Measurements from ENCODE around the gene SLC35A2.
A peak's percentile ranks its signal among the peaks of the same experiment; 100 is the strongest.

Gene SLC35A2

DNA sequence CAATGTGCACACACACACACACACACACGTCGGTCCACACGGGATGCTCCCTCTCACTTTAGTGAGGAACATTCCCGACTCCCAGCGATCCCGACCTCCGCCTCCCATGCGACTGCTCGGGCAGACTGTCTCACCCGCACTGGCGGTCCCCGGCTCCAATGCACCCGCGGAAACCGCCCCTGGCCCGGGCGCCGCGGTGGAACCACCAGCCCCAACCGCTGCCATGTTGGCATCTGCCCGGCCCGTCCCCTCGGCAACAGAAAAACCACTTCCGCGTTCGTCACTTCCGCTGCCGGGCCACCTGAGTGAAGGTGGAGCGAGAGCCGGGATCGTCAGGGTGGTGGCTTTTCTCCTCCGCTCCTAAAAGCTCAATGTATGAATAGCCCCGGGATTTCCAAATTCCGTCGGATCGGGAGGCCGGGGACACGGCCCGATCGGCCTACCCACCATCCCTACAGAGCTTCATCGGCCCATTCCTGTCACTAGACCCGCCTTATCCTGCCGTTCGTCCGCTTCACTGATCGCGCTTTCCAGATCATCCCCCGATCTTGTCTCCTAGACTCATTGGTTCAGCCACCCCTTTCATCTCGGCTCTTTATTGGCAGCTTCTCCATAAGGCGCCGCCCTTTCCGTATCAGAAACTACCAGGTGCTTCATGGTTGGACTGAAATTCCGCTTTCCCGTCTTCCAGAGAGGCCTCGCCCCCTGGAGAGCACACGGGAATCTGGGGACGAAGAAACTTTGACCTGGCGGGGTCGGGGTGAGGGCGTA is at the start of gene SLC35A2:
Gene SLC35A2 (minus strand): TSS at position 235 of the 771 bp plus-strand sequence. CDS start 10 bp downstream, at position 225.
- peak; percentile 66 for DNase-seq (ENCODE audit: low spot score)

DNA sequence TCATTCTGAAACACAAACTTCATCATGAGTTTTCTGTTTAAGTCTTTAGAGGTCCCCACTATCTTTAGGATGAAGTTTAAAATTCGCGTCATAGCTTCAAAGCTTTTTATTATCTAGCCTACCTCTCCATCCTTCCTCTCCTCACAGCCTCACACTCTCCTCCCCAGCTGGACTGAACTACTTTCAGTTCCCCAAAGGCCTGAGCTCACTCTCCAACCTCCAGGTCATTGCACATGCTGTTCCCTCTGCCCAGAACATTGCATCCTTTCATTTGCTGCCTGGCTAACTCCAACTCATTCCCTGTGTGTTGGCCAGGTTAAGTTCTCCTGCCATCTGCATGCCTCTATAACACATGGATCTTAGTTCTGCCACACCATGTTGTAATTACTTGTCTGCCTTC is 48.8 kb upstream of the SLC35A2 start:
- no peak for DNase-seq (ENCODE audit: low spot score)

DNA sequence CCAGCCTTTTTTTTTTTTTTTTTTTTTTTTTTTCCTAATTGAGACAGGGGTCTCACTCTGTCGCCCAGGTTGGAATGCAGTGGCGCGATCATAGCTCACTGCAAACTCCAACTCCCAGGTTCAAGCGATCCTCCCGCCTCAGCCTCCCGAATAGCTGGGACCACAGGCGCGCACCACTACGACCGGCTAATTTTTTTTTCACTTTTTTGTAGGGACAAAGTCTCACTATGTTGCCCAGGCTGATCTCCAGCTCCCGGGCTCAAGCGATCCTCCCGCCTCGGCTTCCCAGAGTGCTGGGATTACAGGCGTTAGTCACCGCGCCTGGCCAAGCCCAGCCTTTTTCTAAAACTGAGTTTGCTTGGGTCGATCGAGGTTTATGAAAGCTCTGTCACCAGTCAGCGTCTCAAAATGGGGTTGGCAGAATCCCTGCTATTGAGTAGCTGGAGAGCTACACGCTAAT is 47.2 kb upstream of the SLC35A2 start:
- DNase-seq (ENCODE audit: low spot score) = peak; percentile 25

DNA sequence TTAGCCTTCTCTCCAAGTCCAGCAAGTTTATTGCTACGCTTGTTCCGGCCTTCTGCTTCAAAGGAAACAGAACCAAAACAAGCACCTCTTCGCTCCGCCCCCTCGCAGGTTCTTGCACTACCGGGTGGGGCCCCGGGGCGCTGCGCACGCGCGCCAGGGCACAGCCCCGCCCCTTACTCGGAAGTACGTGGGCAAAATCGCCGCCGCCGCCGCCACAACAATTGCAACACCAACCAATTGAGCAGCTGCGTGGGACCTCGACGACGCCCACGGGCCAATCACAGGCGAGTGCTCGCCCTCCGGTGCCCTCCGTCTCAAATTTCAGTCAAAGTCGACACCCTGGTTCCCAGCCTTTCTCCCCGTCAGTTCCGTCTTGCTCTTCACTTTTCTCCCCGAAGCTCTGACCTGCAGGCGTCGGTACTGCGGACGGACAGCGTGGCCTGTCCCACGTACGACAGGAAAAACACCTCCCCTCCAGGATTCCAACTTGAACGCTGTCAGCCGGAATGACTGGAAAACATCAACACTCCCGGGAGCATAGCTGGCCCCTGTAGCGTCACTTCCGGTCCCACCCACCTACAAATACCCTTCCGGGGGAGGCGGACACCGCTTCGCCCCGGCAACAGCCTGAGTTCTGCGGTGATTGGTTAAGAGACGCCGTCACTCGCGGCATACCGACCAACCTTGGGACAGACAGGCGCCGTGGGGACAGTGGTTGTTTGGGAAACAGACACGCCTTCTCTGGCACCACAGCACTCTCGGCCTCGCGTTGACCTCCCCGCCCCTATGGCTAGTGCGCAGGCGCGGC is 46.6 kb upstream of the SLC35A2 start:
- DNase-seq (ENCODE audit: low spot score) = peak; percentile 99

DNA sequence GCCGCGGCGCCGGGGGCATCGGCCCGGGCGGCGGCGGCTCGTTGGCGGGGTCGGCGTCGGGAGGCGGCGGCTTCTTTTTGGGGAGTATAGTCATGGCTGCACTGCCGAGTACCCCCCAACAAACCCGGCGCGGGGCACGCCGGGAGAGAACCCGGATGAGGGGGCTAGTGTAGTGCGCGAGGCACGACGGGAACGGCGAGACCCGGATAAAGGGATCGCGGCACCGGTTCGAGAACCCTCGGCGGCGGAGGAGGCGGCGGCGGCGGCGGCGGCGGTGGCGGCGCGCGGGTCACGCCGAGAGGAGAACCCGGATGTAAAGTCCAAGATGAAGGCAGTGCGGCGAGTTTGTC is 46.0 kb upstream of the SLC35A2 start, which contains the start of gene OTUD5:
Gene OTUD5 (minus strand): TSS at position 131 of the 350 bp plus-strand sequence. CDS start 37 bp downstream, at position 94.
- peak; percentile 46 for DNase-seq (ENCODE audit: low spot score)

DNA sequence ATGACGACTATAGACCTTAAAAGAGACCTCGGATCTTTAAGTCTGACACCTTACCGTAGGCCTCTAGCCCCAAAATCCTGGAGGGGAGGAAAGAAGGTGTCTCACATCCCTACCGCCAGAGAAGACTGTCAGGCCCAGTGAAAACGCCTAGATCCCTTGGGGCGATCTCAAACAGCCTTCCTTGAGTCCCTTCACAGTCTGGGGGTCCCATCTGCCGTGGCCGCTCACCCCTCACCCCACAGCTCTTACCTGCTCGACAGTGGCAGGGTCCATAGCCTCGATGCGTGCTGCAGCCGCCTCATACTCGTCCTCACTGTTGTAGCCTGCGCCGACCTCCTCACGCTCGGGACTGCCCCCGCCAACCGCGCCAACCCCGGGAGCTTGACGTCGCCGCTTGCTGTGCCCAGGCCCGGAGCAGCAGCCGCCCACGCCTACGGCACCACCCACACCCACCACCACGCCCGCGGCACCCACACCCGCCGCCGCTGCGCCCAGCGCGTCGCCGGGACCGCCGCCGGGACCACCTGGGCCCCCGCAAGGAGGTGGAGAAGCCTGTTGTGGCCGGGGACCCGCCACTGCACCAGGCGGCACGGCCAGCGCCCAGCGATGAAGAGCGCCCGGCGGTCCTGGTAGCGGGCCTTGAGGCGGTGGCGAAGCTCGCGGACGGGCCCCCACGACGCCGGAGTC is 45.4 kb upstream of the SLC35A2 start:
- no peak for DNase-seq (ENCODE audit: low spot score)

DNA sequence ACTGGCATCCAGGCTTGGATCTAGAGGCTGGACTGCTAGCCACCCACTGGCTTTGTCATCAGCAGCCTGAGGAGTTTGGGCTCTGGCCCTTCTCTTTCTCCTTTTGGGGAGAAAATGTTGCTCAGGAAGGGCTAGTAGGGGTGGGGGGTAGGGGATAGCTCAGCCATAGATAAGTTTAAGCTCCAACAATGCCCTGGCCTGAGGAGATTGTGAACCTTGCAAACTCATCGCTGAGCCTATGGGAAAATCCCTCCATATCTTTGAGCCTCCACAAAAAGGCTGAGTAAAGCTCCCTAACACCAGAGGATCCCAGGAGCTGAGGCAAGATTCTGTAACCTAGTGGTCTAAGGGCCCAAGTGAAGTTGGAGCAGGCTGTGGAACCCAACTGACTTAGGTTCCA is 37.1 kb upstream of the SLC35A2 start:
- DNase-seq (ENCODE audit: low spot score) = no peak

DNA sequence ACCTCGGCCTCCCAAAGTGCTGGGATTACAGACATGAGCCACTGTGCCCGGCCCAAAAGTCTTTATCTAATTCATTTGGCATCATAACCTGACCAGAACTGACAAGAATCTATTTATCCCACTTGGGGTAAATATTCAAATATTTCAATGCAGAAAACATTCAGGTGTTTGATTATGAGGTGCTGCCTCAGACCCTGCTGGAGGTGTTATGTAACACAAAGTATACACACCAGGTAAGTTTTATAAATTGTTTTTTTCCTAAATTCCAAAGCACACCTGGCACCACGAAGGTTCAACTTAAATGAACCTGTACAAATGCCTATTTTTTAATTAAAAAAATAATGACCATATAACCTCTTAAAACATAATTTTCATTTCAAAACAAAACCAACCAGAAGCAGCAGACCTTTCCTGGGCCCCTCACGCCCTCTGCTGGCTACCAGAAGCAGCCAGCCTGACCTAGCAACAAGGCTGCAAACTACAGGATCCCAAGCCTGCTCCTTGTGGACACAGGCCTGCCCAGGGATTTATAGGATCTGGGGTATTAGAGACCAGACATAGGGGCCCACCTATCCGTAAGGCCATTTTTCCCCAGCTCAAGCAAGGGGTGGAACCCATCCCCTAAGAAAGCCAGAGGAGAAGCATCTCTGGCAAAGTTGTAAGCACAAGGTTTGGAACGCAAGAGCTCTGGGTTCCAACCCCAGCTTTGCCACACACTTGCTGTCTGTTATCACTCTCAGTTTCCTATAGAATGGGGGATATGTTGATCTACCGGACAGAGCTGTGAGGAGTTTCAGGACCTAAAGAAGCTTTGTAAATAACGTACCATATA is 34.3 kb upstream of the SLC35A2 start:
- peak; percentile 42 for DNase-seq (ENCODE audit: low spot score)

DNA sequence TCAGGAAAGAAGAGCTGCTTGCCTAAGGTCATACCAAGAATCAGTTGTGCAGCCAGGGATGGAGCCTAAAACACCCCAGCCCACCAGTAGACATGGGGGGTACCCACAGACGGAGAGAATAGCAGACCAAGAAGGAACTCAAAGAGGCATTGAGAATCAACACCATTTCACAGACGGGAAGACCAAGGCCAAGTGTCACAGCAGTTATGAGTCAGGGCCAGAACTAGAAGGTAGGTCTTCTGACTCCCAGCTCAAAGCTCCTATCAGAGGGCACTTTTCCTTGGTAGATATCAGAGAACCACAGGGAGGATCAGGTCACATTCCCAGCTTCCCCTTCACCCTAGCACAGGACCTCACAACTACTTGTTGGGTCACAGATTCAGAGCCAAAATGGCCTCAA is 31.4 kb upstream of the SLC35A2 start:
- DNase-seq (ENCODE audit: low spot score) = no peak

DNA sequence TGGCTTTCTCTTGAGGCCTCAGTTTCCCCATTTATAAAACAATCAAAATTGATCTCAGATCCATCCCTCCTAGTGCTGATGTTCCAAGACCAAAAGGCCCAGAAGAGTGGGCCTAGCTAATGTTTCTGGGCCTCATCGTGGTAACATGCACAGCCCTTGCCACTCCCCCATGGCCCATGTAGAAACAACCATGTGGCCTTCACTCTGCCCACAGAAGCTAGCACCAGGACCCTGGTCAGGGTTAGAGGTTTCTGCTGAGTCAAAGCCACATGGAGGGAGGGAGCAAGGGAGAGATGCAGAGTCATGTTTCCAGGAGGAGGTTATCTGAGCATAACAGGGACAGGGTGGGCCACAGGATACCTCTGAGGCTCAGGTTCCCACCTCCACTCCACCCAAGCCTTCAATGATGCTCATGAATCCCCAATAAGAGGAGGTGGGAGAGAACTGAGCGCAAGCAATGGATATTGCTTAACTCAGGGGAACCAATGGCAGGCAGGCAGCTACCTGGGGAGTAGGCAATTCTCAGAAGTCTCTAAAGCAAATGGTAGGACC is 29.0 kb upstream of the SLC35A2 start:
- no peak for DNase-seq (ENCODE audit: low spot score)

DNA sequence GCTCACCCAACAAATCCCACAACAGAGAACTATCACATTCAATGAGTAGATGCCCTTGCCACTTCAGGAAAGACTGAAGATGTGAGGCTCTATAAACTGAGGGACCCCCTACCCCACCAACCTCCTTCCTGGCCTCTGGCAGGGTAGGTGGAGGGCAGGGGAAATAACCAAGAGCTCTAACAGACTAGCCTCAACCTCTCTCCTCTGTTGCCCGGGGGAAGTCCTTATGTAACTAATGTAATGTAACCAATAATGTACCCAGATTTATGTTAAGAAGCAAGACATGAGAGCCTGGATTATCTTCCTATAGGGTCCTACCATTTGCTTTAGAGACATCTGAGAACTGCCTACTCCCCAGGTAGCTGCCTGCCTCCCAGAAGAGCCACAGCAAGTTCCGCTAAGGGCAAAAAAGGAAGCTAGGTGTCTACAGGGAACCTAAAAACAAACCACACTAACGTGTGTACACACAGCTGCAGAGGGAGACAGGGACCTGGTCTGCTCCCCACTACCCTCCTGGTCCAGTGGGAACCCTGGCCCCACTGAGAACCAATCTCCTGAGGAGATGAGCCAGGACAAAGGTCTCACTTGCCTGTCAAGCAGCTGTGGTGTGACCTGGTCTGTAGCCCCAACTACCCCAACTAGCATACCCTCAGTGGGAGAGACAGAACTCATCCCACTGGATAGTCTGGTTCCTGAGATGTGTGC is 28.2 kb upstream of the SLC35A2 start:
- no peak for DNase-seq (ENCODE audit: low spot score)

DNA sequence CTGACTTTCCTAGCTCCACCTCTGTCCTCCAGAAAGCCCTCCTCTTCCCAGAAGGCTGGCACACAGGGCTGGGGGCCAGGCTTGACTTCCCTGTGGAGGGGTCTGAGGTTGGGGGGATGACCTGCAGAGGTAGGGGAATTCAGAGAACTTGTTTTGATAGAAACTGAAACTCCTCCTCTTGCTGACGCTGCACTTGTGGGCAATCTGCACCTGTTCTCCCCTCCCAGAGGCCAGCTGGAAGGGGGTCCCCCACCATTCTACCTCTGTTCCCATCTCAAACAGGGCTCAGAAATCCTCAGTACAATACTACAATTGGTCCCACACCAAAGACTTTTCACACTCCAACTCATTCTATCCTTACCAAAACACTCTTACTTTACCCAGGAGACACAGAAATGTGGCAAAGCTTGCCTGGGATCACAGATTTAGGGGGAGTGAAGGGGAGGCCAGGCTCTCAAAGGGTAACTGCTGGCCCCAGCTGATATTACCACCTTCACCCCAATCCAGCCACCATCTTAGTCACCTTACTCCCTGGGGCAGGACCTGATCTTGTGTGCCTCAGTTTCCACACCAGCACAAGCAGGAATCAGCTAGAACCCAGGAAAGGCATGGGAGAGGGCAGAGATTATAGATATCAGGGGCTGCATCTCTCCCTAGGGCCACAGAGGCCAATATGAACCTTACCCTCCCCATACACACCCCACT is 27.4 kb upstream of the SLC35A2 start:
- no peak for DNase-seq (ENCODE audit: low spot score)

DNA sequence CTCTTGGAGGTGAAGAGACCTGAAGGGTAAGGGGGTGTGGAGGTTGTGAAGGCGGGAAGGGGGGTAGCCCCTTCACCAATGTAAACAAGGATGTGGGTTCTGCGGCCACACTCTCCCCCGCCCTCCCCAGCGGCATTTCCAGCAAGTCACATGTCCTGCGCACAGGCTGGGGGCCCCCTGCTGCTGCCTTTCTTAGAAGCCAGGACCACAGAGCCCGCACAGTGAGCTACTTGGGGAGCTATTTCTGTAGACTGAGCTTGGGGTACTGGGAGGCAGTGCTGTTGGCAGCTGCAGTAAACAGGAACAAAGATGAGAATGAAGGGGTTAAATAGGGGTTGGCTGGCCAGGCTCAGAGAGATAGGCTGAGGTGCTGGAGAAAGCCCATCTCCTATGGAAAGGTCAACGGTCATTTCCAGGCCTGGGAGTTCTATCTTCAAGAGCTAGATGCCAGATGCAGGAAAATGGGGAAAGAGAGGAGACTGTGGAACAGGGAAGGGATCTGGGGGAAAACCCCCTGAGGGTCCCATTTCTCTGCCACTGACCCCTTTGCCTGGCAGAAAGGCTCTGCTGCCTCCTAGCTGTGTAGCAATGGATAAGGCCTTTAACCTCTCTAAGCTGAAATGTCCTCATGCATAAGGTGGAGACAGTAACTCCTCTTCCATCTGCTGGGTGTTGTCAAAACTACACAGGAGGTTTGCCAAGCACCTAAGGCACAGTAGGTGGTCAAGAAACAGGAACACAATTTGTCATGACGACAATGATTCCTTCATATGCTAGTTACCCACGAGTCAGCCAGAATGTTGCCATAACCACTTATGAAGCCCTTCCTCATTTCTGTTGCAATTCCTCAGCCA is 25.8 kb upstream of the SLC35A2 start:
- DNase-seq (ENCODE audit: low spot score) = no peak

DNA sequence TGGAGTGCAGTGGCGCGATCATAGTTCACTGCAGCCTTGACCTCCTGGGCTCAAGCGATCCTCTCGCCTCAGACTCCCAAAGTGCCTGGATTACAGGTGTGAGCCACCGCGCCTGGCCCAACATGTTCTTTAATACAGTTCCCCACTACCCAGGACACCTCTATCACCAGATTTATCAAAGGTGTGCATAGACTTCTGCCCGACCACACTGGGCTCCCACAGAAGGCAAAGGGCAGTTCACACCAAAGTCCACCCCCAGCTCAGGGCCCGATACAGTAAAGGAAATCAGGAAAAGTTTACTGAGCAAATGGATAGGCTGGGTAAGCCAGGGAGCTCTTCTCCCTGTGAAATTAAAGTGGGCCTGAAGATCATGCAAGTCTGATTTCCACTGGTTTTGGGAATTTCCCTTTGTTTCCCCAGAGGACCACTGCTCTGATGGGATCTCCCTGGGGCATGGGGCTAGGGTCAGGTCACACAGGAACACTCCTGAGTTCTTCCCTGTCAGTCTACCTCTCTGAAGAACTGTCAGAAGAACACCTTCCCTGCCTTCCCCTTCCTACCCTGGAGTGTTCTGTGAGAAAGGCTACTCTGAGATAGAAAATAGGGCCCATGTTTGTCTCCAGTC is 25.1 kb upstream of the SLC35A2 start:
- DNase-seq (ENCODE audit: low spot score) = no peak

DNA sequence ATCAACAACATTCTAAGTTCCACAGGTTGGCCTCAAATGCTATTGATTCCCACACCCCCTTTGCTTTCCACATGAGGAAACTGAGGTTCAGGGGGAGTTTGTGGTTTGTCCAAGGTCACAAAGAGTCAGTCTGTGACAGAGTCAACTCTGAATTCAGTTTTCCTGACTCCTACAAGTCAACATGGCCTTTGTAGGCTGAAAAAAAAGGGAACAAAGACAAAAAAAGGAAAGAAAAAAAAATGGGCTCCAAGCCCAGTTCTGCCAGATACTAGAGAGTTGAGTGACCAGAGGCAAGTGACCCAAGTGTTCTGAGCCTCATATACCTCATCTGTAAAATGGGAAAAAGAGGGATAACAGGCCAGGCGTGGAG is 23.8 kb upstream of the SLC35A2 start:
- DNase-seq (ENCODE audit: low spot score) = no peak

DNA sequence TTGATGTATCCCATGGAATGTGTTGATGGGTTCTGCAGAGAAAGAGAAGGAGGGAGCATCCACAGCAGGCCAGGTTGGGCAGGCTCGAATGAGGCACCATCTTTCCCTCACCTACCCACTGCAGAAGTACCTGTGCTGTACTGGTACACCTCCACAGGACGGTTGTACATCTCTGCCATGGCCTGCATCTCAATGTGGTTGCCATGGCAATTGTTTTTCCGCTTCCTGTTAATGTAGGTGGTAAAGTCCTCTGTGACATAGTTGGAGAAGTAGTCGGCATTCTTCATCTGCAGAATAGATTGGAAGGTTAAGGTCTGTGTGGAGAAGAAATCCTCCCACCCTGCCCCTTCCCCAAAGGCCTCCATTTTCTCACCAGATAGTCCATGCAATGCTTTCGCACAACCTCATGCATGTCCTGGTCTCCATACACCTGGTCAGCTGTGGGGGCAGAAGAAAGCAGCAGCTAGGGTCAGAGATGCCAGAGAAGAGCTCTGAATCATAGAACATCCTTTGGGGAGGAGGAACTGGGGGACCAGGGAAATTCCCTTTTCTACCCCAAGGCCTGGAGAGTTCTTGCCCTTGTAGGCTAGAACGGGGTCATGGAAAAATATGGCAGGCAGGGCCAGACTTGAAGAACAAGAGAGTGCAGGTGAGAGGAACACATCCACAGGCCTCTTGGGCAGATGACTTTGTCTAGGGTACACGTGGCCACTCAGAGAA is 23.3 kb upstream of the SLC35A2 start:
- DNase-seq (ENCODE audit: low spot score) = no peak

DNA sequence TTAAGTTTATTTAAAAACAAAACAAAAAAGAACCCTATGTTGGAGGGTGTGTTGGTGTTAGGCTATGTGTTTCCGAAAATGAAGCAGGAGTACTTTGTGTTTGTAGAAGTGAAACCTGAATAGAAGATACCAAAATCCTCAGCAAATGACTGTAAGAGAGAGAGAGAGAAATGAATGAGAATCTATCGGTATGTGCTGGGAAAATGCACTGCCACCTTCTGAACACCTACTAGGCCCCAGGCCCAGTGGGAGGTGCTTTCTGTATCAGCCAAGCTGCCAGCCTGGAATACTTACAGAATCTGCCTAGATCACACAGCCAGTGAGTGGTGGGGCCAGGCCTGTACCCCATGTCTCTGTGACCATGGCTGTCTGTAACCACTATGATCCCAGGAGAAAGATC is 22.3 kb upstream of the SLC35A2 start:
- no peak for DNase-seq (ENCODE audit: low spot score)

DNA sequence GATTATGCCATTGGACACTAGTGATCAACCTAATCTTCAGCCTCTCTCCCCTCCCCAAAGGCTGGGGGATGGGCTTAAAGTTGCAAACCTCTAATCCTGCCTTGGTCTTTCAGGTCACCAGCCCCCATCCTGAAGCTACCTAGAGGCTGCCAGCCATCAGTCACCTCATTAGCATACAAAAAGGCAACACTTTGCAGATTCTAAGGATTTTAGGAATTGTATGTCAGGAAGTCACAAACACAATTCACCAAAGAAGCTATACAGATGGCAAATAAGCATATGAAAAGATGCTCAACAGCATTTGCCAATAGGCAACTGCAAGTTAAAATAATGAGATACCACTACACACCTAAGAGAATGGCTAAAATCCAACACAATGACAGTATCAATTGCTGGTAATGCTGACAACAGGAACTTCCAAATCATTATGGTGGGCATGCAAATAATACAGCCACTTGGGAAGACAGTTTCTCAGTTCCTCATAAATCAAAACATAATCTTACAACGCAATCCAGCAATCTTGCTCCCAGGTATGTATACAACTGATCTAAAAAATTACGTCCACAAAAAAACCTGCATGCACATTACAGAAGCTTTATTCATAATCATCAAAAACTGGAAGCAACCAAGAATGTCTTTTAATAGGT is 16.4 kb upstream of the SLC35A2 start:
- DNase-seq (ENCODE audit: low spot score) = no peak

All from COLO829 (cell line).